ENCODE measurements around the gene ISL2. TPM values are rescaled to one million over a fixed set of nuclear protein-coding genes. Genes with fewer than 3 reads are reported as not detected.
A peak's percentile ranks its signal among the peaks of the same experiment; 100 is the strongest.
"Not testable (repeated sequence)": the region's sequence is repeated elsewhere in the genome, so short reads cannot be mapped to it uniquely, and the experiment has no call there.

Gene ISL2
- 0.63 and 0.90 TPM in 2 replicates for total RNA-seq

GRCh38 chr15:76336254-76337058 is at the start of gene ISL2:
ISL2 (plus strand) TSS chr15:76336773; CDS start chr15:76336884, 111 bp downstream.
- DNase-seq (ENCODE audit: low read depth in 2 of 2): peak; percentile 28 to 65

- no peak for DNase-seq (ENCODE audit: low read depth in 2 of 2)
Observed at GRCh38 chr15:76289582-76289981, 47.0 kb upstream of the ISL2 start.

GRCh38 chr15:76293361-76293760 is 43.2 kb upstream of the ISL2 start:
- peak; percentile 62 to 74 for DNase-seq (ENCODE audit: low read depth in 2 of 2)

DNA sequence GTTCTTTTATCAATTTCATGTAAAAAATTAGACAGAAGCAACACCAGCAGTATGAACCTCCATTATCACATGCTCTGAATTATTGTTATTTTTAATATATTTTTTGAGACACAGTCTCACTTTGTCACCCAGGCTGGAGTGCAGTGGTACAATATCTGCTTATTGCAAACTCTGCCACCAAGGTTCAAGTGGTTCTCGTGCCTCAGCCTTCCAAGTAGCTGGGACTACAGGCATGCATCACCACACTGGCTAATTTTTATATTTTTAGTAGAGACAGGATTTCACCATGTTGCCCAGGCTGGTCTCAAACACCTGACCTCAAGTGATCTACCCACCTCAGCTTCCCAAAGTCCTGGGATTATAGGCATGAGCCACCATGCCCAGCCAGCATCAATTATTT is 42.1 kb upstream of the ISL2 start:
- not testable (repeated sequence) for DNase-seq (ENCODE audit: low read depth in 2 of 2)

- no peak for DNase-seq (ENCODE audit: low read depth in 2 of 2)
Observed at GRCh38 chr15:76296849-76297248, 39.7 kb upstream of the ISL2 start.

GRCh38 chr15:76297951-76298350 is 38.6 kb upstream of the ISL2 start:
- not testable (repeated sequence) for DNase-seq (ENCODE audit: low read depth in 2 of 2)

GRCh38 chr15:76298986-76299385 is 37.6 kb upstream of the ISL2 start:
- DNase-seq (ENCODE audit: low read depth in 2 of 2): no peak

- DNase-seq (ENCODE audit: low read depth in 2 of 2): no peak
Observed at GRCh38 chr15:76299786-76300185, 36.8 kb upstream of the ISL2 start.

DNA sequence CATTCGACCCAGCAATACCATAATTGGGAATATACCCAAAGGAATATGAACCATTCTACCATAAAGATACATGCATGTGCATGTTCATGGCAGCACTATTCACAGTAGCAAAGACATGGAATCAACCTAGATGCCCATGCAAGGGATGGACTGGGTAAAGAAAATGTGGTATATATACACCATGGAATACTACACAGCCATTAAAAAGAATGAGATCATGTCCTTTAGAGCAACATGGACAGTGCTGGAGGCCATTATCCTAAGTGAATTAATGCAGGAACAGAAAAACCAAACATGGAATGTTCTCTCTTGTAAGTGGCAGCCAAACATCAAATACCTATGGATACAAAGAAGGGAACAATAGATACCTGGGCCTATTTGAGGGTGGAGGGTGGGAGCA is 32.7 kb upstream of the ISL2 start:
- no peak for DNase-seq (ENCODE audit: low read depth in 2 of 2)

DNA sequence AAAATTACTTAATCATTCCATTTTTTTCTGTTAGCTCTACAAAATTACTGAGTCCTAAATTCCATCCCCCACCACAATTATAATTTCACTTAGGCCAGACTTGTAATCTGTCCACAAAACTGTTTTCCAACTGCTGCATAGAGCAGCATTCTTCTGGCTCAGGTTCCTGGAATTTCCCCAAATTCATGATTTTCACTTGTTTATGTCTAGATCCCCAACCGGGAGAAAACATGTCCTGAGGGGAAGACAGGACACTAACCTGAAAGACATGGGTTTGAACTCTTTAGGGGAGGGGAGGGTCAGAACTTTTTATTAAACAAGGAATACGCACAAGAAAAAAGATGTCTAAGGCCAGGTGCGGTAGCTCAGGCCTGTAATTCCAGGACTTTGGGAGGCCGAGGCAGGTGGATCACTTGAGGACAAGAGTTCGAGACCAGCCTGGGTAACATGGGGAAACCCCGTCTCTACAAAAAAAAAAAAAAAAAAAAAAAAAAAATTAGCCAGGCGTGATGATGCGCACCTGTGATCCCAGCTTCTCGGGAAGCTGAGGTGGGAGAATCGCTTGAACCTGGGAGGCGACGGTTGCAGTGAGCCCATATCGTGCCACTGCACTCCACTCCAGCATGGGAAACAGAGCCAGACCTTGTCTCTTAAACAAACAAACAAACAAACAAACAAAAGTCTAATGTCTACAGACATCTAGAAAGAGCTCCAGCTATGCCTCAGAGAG is 26.8 kb upstream of the ISL2 start:
- DNase-seq (ENCODE audit: low read depth in 2 of 2): peak in 1 of 2 donors; percentile 54

GRCh38 chr15:76310475-76311099 is 26.0 kb upstream of the ISL2 start:
- peak in 1 of 2 donors; percentile 36 for DNase-seq (ENCODE audit: low read depth in 2 of 2)

DNA sequence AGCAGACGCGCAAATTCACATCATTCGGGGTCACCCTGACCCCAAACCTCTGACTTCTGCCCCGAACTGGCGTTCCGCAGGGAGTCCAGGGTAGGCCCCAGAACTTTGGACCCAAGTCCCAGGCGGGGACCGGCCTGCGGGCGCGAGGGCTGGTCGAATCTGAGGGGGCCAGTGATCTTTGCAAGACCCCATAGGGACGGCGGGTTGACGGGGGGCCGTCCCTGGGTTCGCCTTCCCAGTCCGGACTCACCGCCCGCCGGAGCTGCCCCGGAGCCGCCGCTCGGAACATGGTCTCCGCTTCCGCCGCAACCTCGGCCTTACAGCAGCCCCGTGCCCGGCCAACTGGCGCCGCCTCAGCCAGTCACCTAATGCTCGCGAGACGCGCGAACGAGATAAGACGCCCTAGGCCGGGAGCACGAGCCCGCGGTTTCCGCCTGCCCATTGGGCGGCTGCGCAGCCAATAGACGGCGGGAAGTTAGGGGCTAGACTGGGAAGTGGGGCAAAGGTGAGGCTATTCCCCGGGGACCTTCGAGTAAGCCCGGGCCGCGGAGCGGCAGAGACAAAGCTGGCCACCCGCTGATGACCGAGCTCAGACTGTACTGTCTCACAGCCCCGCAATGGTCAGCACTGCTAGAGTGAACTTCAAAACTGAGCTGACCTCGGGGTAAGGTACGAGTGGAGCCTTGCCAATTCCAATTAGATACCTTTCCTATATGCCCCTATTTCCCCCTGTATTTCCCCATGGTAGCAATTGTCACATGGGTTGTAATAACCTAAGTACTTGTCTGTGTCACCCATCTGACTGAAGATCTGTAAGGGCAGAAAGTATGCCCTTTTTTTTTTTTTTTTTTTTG is 25.2 kb upstream of the ISL2 start, which contains the start of gene ETFA:
Gene ETFA, minus strand, starts transcription at position 370 of the 854 bp plus-strand sequence. Its CDS starts 81 bp downstream, at position 289.
- peak; percentile 84 to 95 for DNase-seq (ENCODE audit: low read depth in 2 of 2)

- DNase-seq (ENCODE audit: low read depth in 2 of 2): peak in 1 of 2 donors; percentile 57
Observed at GRCh38 chr15:76312540-76313174, 23.9 kb upstream of the ISL2 start.

GRCh38 chr15:76313175-76313567 is 23.4 kb upstream of the ISL2 start:
- DNase-seq (ENCODE audit: low read depth in 2 of 2): not testable (repeated sequence)

DNA sequence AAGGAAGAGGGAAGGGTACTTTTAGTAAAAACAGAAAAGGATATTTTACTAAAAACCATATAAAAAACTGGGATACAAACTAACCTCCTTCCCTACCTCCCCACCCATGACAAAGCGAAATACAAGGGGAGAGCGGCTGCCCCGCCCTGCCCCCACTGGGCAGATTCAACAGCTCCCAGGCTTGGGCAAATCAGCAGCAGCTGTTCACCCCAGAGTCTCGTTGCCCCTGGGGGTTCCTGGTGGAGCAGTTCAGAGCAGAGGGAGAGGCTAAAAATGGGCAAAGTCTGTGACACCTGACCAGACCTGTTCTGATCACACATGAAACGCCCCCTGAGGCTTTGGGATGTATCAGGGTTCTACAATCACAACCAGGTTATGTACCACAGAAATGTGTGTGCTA is 22.8 kb upstream of the ISL2 start:
- DNase-seq (ENCODE audit: low read depth in 2 of 2): no peak

- DNase-seq (ENCODE audit: low read depth in 2 of 2): no peak
Observed at GRCh38 chr15:76320012-76320411, 16.6 kb upstream of the ISL2 start.

DNA sequence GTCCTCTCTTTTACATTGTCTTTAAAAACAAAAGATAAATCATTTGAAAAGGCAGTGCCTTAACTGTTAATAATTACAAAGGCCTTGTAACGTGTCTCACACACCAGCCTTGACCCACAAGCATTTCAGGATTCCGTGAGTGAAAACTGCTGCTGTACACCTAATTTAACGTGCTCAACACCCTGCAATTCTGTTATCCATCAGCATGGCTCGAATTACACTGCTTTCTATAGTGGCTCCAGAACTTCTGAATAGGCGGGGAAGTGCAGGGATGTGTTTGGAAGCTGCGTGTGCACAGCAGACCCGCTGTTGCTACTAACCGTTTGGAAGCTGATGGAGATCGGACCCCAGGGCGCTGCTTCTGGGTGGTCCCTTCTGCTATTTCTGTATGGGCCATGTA is 15.4 kb upstream of the ISL2 start:
- DNase-seq (ENCODE audit: low read depth in 2 of 2): no peak

- DNase-seq (ENCODE audit: low read depth in 2 of 2): no peak
Observed at GRCh38 chr15:76321602-76322001, 15.0 kb upstream of the ISL2 start.

DNA sequence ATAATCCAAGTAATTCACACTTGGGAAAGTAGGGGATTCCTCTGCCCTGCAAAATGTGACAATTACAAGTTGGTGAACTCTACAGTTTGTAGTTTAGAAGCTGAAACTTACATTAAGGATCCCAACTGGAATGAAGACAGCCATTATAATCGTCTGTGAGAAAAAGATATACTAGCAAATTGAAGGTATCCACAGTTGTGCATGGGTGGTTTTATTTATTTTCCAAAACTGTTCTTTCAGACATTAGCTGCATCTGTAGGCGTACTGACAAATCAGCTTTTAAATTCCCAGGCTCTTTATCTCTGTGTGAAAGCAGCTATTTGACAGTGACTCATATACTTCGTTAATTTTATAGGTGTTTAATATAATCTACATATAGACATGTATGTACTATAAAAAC is 12.5 kb upstream of the ISL2 start:
- DNase-seq (ENCODE audit: low read depth in 2 of 2): no peak

DNA sequence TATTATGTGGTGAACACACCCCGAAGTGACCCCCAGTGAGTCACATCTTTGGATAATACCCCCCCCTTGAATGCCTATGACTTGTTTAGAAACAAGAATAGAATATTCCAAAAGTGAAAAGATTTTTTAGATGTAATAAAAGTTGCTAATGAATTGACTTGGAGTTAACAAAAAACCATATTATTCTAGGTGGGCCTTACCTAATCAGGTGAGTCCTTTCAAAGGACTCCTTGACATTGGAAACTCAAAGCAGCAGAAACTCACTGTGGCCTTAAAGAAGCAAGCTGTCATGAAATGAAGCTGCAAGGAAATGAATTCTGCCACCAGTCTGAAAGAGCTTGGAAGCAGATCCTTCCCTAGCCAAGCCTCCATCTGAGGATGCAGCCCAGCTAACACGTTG is 10.9 kb upstream of the ISL2 start:
- no peak for DNase-seq (ENCODE audit: low read depth in 2 of 2)

Measured in dermis microvascular lymphatic vessel endothelial cell (primary cell).